Activated CD4-positive, alpha-beta T cell treated with anti-CD3 and anti-CD28 coated beads for 36 hours (primary cell): ENCODE data around the gene KRTAP1-5. TPM values are rescaled to one million over a fixed set of nuclear protein-coding genes. Genes with fewer than 3 reads are reported as not detected.
"Not testable (repeated sequence)": the region's sequence is repeated elsewhere in the genome, so short reads cannot be mapped to it uniquely, and the experiment has no call there.

ENCODE experiments used
- ATAC-seq: fragments of 200-7000 bp; cut with Tn5 transposase; one replicate; pipeline ENCODE4 v1.10.0; 2021; ENCODE audit warnings: mild to moderate bottlenecking, moderate library complexity
- CTCF ChIA-PET: fragments of 350-600 bp; sonication (Branson Sonifier 250); formaldehyde crosslinking; loops from one replicate; lab custom pipeline; 2021; ENCODE audit warnings: antibody characterized with exemption; lab: Charles Lee
- POLR2A ChIA-PET: fragments of 350-600 bp; sonication (Branson Sonifier 250); formaldehyde crosslinking; loops from one replicate; lab custom pipeline; 2021; ENCODE audit warnings: antibody characterized with exemption, inconsistent platforms; lab: Charles Lee
- DNase-seq: peaks from one replicate; pipeline ENCODE4 v3.0.0-alpha.2; 2020
- H3K27ac Mint-ChIP-seq: one replicate; pipeline ENCODE4 v1.8.0; 2021; ENCODE audit warnings: mixed read lengths
- H3K27me3 Mint-ChIP-seq: one replicate; pipeline ENCODE4 v1.8.0; 2021; ENCODE audit warnings: mixed read lengths
- H3K36me3 Mint-ChIP-seq: one replicate; pipeline ENCODE4 v1.8.0; 2021; ENCODE audit warnings: low read depth, mixed read lengths
- H3K4me1 Mint-ChIP-seq: one replicate; pipeline ENCODE4 v1.8.0; 2021; ENCODE audit warnings: mixed read lengths
- H3K4me3 Mint-ChIP-seq: one replicate; pipeline ENCODE4 v1.8.0; 2021; ENCODE audit warnings: mild to moderate bottlenecking, moderate library complexity, mixed read lengths
- H3K9me3 Mint-ChIP-seq: one replicate; pipeline ENCODE4 v1.8.0; 2021; ENCODE audit warnings: low read depth, mixed read lengths
- intact Hi-C, 2 experiments: fragments of 100-400 bp; cut with DNase I in 1 of 2; cut with micrococcal nuclease in 1 of 2; formaldehyde crosslinking; loops; one replicate each; pipeline versions ENCODE4 v1.14.2 to v1.15.1; 2022 to 2024; cut with DNase I, micrococcal nuclease
- total RNA-seq, 2 experiments: library from RNA; stranded (reverse); gene quantifications; one replicate each; pipeline ENCODE4 v1.2.3, GENCODE V29; 2021

Gene KRTAP1-5, protein sequence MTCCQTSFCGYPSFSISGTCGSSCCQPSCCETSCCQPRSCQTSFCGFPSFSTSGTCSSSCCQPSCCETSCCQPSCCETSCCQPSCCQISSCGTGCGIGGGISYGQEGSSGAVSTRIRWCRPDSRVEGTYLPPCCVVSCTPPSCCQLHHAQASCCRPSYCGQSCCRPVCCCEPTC
- total RNA-seq = not detected

DNA sequence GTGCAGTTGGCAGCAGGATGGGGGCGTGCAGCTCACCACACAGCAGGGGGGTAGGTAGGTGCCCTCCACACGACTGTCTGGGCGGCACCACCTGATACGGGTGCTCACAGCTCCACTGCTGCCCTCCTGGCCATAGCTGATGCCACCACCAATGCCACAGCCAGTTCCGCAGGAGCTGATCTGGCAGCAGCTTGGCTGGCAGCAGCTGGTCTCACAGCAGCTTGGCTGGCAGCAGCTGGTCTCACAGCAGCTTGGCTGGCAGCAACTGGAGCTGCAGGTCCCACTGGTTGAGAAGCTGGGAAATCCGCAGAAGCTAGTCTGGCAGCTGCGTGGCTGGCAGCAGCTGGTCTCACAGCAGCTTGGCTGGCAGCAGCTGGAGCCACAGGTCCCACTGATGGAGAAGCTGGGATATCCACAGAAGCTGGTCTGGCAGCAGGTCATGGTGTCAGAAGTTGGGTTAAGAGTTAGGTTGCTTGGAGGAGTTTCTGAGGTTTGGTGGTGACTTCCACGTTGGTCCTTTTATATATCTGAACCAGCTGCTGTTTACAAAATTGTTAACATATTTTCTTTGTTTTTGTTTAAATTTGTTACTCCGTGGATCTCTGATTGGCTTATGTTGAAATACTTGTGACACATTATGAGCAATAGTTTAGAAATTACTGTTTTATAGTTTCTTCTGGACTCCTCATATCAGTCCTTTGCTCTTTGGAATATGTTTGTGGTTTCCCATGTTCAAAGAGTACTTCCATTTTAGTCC lies at the start of gene KRTAP1-5:
TSS of gene KRTAP1-5 (minus strand) at position 494 of the 757 bp plus-strand sequence. CDS start at position 441, 53 bp downstream.
- Mint-ChIP-seq H3K9me3 (no peaks in the 10 kb centered on the region), H3K36me3 (no peaks in the 10 kb centered on the region), H3K4me3 (no peak within 1 kb of the TSS), H3K4me1 (no peaks in the 10 kb centered on the region), H3K27me3 (peaks cover 9% of the 10 kb centered on the region), H3K27ac (no peak within 1 kb of the TSS)
- POLR2A ChIA-PET = no interaction called here
- ATAC-seq (no peak), DNase-seq (no peak)
- intact Hi-C loops = no loop called here
- CTCF ChIA-PET = no interaction called here

DNA sequence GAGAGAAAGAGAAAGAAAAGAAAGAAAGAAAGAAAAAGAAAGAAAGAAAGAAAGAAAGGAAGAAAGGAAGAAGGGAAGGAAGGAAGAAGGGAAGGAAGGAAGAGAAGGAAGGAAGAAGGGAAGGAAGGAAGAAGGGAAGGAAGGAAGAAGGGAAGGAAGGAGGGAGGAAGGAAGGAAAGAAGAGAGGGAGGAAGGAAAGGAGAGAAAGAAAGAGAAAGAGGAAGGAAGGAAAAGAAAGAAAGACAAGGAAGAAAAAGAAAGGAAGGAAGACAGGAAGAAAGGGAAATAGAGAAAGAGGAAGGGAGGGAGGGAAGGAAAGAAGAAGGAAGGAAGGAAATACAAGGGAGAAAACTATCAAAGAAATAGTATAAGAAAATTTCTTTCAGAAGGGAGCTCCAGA lies 49.8 kb upstream of the KRTAP1-5 start:
- no peak overlapping the region for H3K27ac Mint-ChIP-seq
- H3K4me3 Mint-ChIP-seq = no peak overlapping the region
- H3K9me3 Mint-ChIP-seq = no peaks in the 10 kb centered on the region
- POLR2A ChIA-PET = no interaction called here
- ATAC-seq (no peak), DNase-seq (no peak)
- no peaks in the 10 kb centered on the region for H3K4me1 Mint-ChIP-seq
- no peaks in the 10 kb centered on the region for H3K36me3 Mint-ChIP-seq
- CTCF ChIA-PET = no interaction called here
- intact Hi-C loops = no loop called here
- peaks cover 16% of the 10 kb centered on the region for H3K27me3 Mint-ChIP-seq

DNA sequence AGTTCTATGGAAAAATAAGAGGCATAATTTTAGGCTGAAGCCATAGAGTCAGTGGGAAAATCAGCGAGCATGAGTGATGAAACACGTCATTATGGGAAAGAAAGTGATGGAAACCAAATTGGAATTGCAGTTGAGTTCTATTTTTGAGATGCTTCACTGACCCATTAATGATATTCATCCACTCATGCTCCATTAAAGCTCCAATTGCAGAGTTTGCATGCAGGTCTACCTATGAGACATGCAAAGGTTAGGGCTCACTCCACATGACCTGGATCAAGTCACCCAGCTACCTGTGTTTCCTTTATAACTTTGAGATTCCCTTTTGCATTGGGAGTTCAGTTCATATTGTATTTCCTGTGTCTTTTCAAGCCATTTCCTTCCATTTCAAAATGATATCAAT lies 46.7 kb upstream of the KRTAP1-5 start:
- no peaks in the 10 kb centered on the region for H3K36me3 Mint-ChIP-seq
- no peak for DNase-seq
- no peak overlapping the region for H3K4me3 Mint-ChIP-seq
- no peaks in the 10 kb centered on the region for H3K4me1 Mint-ChIP-seq
- peaks cover 16% of the 10 kb centered on the region for H3K27me3 Mint-ChIP-seq
- POLR2A ChIA-PET = no interaction called here
- CTCF ChIA-PET = interaction anchor here (0.9 kb wide), 1 partner anchor 35 kb away, joined by 3 read pairs; no protein-coding TSS in a partner anchor
- no peak overlapping the region for H3K27ac Mint-ChIP-seq
- intact Hi-C loops = no loop called here
- H3K9me3 Mint-ChIP-seq = no peaks in the 10 kb centered on the region
- no peak for ATAC-seq

DNA sequence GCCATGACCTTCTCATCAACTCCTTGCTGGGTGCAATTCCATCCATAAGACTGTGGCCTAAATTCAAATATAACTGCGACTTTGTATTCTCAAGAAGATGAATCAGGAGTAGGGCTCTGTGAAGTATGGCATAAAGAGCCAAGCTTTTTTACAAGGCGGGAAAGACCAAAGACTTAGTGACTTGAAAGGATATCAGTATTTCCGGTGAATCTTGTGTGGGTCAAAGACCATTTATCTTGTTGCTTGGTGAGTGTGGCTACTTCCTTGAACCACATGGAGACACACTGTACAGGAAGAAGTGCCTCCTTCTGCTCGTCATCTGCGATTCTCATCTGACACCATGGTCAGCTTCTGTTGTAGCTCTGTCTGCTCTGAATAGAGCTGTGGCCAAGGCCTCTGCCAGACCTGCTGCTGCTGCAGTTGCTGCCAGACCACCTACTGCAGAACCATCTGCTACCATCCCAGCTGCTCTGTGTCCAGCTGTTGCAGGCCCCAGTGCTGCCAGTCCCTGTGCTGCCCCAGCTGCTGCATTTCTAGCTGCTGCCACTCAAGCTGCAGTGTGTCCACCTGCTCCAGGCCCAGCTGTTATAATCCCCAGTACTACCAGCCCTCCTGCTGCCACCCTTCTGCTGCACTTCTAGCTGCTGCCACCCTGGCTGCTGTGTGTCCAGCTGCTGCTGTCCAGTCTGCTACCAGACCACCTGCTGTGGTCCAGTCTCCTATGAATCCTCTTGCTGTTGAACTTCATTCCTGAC lies 44.8 kb upstream of the KRTAP1-5 start:
- no peak overlapping the region for H3K27ac Mint-ChIP-seq
- no peak for DNase-seq
- H3K4me1 Mint-ChIP-seq = no peaks in the 10 kb centered on the region
- ChIA-PET CTCF (interaction anchor here (1.1 kb wide), 1 partner anchor 117 kb away, joined by 5 read pairs; no protein-coding TSS in a partner anchor), POLR2A (no interaction called here)
- H3K4me3 Mint-ChIP-seq = no peak overlapping the region
- no peak for ATAC-seq
- H3K9me3 Mint-ChIP-seq = no peaks in the 10 kb centered on the region
- no peaks in the 10 kb centered on the region for H3K36me3 Mint-ChIP-seq
- intact Hi-C loops = no loop called here
- peaks cover 10% of the 10 kb centered on the region for H3K27me3 Mint-ChIP-seq

DNA sequence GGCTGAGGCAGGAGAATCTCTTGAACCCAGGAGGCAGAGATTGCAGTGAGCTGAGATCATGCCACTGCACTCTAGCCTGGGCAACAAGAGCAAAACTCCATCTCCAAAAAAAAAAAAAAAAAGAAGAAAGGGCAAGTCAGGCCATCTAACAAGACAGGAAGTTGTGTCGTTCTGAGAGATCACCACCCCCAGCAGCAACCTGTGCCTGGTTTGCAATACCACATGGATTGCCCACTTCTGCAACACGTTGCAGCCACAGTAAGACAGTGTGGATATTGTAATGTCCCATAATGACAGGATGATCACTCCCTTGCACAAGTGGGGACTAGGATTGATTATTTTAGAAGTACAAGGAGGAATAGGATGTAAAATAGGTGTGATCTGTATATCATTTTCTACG lies 42.0 kb upstream of the KRTAP1-5 start:
- no peaks in the 10 kb centered on the region for H3K9me3 Mint-ChIP-seq
- no peaks in the 10 kb centered on the region for H3K36me3 Mint-ChIP-seq
- intact Hi-C loops = no loop called here
- H3K27ac Mint-ChIP-seq = no peak overlapping the region
- POLR2A ChIA-PET = no interaction called here
- no peaks in the 10 kb centered on the region for H3K4me1 Mint-ChIP-seq
- DNase-seq (no peak), ATAC-seq (no peak)
- H3K27me3 Mint-ChIP-seq = peaks cover 2% of the 10 kb centered on the region
- CTCF ChIA-PET = interaction anchor here (0.7 kb wide), 1 partner anchor 28 kb away, joined by 3 read pairs; the partner anchor contains the start of gene KRTAP1-1
- no peak overlapping the region for H3K4me3 Mint-ChIP-seq

DNA sequence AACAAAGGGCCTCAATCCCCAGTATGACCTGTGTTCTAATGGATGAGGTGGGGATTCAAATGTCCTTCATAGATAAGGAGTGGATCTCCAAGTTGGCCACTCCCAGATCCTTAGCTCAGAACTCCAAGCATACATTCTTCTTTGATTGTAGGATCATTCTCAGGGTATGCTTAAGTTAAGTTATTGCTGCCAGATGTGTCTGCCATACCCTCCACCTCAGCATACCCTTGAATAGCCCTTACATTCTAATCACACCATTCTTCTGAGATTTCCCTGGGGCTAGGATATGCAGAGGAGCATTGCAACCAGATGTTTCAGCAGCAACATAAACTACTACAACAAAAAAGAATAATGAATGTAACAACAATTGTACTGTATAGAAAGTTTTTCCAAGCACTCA lies 40.3 kb upstream of the KRTAP1-5 start:
- Mint-ChIP-seq H3K9me3 (no peaks in the 10 kb centered on the region), H3K4me3 (no peak overlapping the region), H3K4me1 (no peaks in the 10 kb centered on the region), H3K27me3 (peaks cover 2% of the 10 kb centered on the region), H3K36me3 (no peaks in the 10 kb centered on the region), H3K27ac (no peak overlapping the region)
- ChIA-PET CTCF (no interaction called here), POLR2A (no interaction called here)
- ATAC-seq = no peak
- DNase-seq = no peak
- intact Hi-C loops = no loop called here

DNA sequence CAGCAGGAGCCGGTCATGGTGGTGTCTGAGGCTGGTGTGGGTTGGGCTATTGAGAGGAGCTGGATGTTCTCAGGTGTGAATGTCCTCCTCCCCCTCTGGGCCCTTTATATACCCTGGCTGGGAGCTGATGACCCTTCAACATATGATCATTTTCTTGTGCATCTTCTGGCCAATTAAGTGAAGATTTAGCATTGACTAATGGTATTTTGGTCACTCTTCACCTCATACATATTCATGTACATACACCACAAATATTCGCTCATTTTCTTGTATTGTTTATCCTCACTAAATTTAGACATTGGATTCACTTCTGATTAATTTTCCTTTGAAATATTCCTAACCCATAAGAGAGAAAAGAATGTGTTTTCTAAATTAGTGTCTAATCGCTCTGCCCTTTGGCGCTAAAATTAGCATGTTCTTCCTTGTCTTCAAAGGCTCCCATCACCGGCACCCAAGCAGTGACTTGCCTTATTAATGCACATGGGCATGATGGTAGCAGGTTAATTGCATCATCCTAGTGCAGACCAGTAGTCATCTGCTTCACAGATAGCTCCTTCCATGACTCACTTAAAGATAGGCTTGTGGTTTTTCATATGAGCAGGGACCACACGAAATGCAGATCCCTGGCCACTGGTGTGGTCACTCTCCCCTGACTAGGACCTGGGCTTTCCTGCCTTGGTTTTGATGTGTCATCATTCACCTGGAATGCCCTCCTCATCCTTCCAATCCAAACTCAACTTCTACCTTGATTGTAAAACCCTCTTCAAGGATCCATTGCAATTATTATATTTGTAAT lies 39.0 kb upstream of the KRTAP1-5 start, which contains the start of gene KRTAP2-4:
TSS of gene KRTAP2-4 (minus strand) at position 51 of the 796 bp plus-strand sequence. CDS start at position 17, 34 bp downstream.
- no peak for DNase-seq
- no peak for ATAC-seq
- intact Hi-C loops = no loop called here
- Mint-ChIP-seq H3K4me3 (no peak within 1 kb of the TSS), H3K27ac (no peak within 1 kb of the TSS), H3K27me3 (peaks cover 4% of the 10 kb centered on the region), H3K36me3 (no peaks in the 10 kb centered on the region), H3K4me1 (no peaks in the 10 kb centered on the region), H3K9me3 (no peaks in the 10 kb centered on the region)
- ChIA-PET CTCF (no interaction called here), POLR2A (no interaction called here)

DNA sequence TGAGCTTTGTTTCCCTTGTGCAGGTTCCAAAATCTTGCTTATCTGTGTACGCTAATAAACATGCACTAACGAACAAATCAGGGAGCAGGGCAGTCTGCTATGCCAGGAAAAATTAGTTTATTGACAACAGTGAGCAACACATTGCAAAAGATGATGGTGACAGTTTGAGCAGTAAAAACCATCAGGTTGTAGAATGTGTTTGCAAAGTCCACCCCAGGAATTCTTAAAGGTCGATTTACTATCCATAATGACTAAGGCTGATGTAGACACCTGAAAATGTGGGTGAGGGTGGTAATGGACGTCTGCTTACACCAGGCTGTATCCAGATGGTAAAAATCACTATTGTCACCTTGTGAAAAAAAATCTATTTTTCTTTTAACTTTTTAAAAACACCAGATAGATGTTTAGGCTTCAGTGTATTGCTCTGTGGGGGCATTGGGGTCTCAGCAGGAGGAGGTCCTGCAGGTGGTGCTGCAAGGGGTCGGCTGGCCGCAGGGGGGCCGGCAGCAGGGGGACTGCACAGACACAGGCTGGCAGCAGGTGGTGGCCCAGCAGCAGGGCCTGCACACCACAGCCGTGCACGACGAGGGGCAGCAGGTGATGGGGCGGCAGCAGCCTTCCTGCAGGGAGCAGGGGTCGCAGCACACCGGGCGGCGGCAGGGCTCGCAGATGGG lies 38.1 kb upstream of the KRTAP1-5 start:
- H3K4me1 Mint-ChIP-seq, H3K36me3 Mint-ChIP-seq, intact Hi-C loops, H3K4me3 Mint-ChIP-seq, DNase-seq, CTCF ChIA-PET, ATAC-seq, H3K9me3 Mint-ChIP-seq, POLR2A ChIA-PET, H3K27ac Mint-ChIP-seq: not testable (repeated sequence)
- peaks cover 11% of the 10 kb centered on the region for H3K27me3 Mint-ChIP-seq

DNA sequence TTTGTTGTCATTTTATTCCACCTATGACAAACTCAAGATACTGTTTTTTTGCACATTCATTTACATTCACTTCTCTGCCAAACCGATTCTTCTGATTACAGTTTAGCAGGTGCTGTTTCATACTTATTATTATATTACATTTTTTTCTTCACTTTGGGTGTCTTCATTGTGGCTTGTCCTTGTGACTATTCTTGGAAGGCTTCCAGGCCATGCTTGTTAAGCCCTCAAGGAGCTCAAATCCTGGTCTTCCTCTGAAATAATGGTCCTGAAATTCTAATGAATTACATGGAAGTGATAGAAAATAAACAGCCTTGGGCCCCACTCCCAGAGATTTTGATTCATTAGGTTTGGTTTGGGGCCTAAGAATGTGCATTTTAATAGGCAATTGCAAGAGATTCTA lies 37.3 kb upstream of the KRTAP1-5 start:
- Mint-ChIP-seq H3K27ac (no peak overlapping the region), H3K4me1 (no peaks in the 10 kb centered on the region), H3K4me3 (no peak overlapping the region), H3K9me3 (no peaks in the 10 kb centered on the region), H3K27me3 (peaks cover 17% of the 10 kb centered on the region), H3K36me3 (no peaks in the 10 kb centered on the region)
- POLR2A ChIA-PET = no interaction called here
- DNase-seq (no peak), ATAC-seq (no peak)
- intact Hi-C loops = no loop called here
- CTCF ChIA-PET = no interaction called here

DNA sequence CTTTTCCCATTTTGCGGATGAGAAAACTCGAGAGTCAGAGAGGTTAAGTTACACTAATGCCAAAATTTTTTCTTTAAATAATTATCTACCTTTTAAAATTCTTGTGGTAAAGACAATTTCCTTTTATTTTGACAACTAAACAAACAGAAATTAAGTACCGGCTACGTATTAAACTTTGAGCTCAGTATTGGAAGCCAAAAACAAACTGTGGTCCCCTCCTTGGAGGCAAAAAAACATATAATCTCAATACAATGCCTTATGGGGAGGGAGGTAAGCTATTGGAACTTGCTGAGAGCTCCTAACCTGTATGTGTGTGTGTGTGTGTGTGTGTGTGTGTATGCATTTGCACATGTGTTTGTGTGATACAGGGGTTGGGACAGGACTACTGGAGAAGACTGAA lies 36.4 kb upstream of the KRTAP1-5 start:
- ATAC-seq = no peak
- CTCF ChIA-PET = no interaction called here

DNA sequence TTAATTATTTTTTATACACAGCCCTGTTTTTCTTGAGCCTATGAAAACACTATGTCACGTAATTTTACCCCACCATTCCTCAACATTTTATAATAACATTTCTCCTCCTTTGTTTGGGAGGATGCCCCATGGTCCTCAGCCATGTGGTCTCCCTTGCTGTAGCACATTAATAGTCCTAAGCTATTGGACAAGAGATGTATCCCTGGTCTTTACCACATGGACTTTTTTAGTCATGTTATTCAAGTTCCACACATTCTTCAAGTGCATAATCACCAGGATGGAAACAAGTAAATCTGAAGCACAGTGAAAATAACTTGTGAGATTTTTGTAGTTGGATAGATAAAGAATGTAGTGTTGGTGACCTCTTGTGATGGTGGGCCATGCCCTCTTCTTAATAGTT lies 35.0 kb upstream of the KRTAP1-5 start:
- Mint-ChIP-seq H3K9me3 (peaks cover 4% of the 10 kb centered on the region), H3K27ac (no peak overlapping the region), H3K36me3 (no peaks in the 10 kb centered on the region), H3K4me3 (no peak overlapping the region), H3K4me1 (no peaks in the 10 kb centered on the region), H3K27me3 (peaks cover 23% of the 10 kb centered on the region)
- ATAC-seq (no peak), DNase-seq (no peak)
- CTCF ChIA-PET = no interaction called here
- intact Hi-C loops = no loop called here
- POLR2A ChIA-PET = no interaction called here

More for the DNA sequence above, 36.4 kb upstream of the KRTAP1-5 start:
- H3K9me3 Mint-ChIP-seq = no peaks in the 10 kb centered on the region
- H3K4me3 Mint-ChIP-seq = no peak overlapping the region
- no peaks in the 10 kb centered on the region for H3K4me1 Mint-ChIP-seq
- H3K36me3 Mint-ChIP-seq = no peaks in the 10 kb centered on the region
- intact Hi-C loops = no loop called here
- H3K27me3 Mint-ChIP-seq = peaks cover 22% of the 10 kb centered on the region
- DNase-seq = no peak
- no peak overlapping the region for H3K27ac Mint-ChIP-seq
- POLR2A ChIA-PET = no interaction called here
